Neural cell (in vitro differentiated cells): Measurements from ENCODE around the gene PCYT2. TPM values are rescaled to one million over a fixed set of nuclear protein-coding genes. Genes with fewer than 3 reads are reported as not detected.

Experiments used
- H2AFZ ChIP-seq: fragments of 200-600, 300-800 bp; sonication (generic), shearing (Covaris generic); 2 replicates; pipeline ENCODE4 v1.6.0; 2014; ENCODE audit warnings: low read depth, mild to moderate bottlenecking, antibody characterized with exemption, low read length, moderate library complexity
- H3F3A ChIP-seq: fragments of 200-600 bp; shearing (Covaris generic); 2 replicates; pipeline ENCODE4 v1.6.1; 2016; ENCODE audit warnings: mild to moderate bottlenecking, moderate library complexity, mixed read lengths, antibody characterized with exemption, low read length; ENCODE audit not compliant: insufficient read depth, poor library complexity, severe bottlenecking
- H3K27ac ChIP-seq: fragments of 200-600, 300-800 bp; sonication (generic), shearing (Covaris generic); 2 replicates; pipeline ENCODE4 v1.5.1; 2014; ENCODE audit warnings: mild to moderate bottlenecking, low read length, moderate library complexity
- H3K27me3 ChIP-seq: fragments of 300-800, 200-600 bp; sonication (generic), shearing (Covaris generic); 2 replicates; pipeline ENCODE4 v1.6.0; 2014; ENCODE audit warnings: mild to moderate bottlenecking, low read depth, low read length, moderate library complexity; ENCODE audit not compliant: insufficient read depth
- H3K36me3 ChIP-seq: fragments of 300-800, 200-600 bp; sonication (generic), shearing (Covaris generic); 2 replicates; pipeline ENCODE4 v1.5.1; 2014; ENCODE audit warnings: mild to moderate bottlenecking, antibody characterized with exemption, low read length, moderate library complexity; ENCODE audit not compliant: insufficient read depth
- H3K4me2 ChIP-seq: fragments of 300-800, 200-600 bp; sonication (generic), shearing (Covaris generic); 2 replicates; pipeline ENCODE4 v1.6.0; 2014; ENCODE audit warnings: mild to moderate bottlenecking, low read length
- H3K4me3 ChIP-seq: fragments of 300-800, 200-600 bp; sonication (generic), shearing (Covaris generic); 2 replicates; pipeline ENCODE4 v1.5.1; 2014; ENCODE audit warnings: mild to moderate bottlenecking, low read length, moderate library complexity
- H3K79me2 ChIP-seq: fragments of 200-600 bp; shearing (Covaris generic); replicated peaks from 2 replicates; pipeline ENCODE4 v1.6.0; 2014; ENCODE audit warnings: mild to moderate bottlenecking, low read length, moderate library complexity; ENCODE audit not compliant: insufficient read depth
- H3K9ac ChIP-seq: fragments of 300-800, 200-600 bp; sonication (generic), shearing (Covaris generic); 2 replicates; pipeline ENCODE4 v1.6.1; 2016; ENCODE audit warnings: mild to moderate bottlenecking, low read length, mixed read lengths
- H3K9me2 ChIP-seq: fragments of 200-600 bp; shearing (Covaris generic); 2 replicates; pipeline ENCODE4 v1.6.1; 2016; ENCODE audit warnings: mild to moderate bottlenecking, low read length, mixed read lengths; ENCODE audit not compliant: insufficient read depth
- H3K9me3 ChIP-seq: fragments of 200-600, 300-800 bp; sonication (generic), shearing (Covaris generic); 2 replicates; pipeline ENCODE4 v1.6.1; 2016; ENCODE audit warnings: mild to moderate bottlenecking, mixed run types, low read length, moderate library complexity, mixed read lengths
- H4K20me1 ChIP-seq: fragments of 200-600 bp; shearing (Covaris generic); 2 replicates; pipeline ENCODE4 v1.6.1; 2016; ENCODE audit warnings: mild to moderate bottlenecking, mixed run types; ENCODE audit not compliant: insufficient read depth
- EP300 ChIP-seq: fragments of 450-650 bp; conservative IDR thresholded peaks from 2 replicates; pipeline ENCODE4 v1.6.1; 2014; ENCODE audit warnings: antibody characterized with exemption, mild to moderate bottlenecking, moderate library complexity; ENCODE audit not compliant: poor library complexity, severe bottlenecking
- EZH2 ChIP-seq: fragments of 200-600, 300-800 bp; shearing (Covaris generic), sonication (generic); IDR thresholded peaks from 2 replicates; pipeline ENCODE4 v1.6.1; 2014; ENCODE audit warnings: antibody characterized with exemption, low read length, borderline replicate concordance, mild to moderate bottlenecking; ENCODE audit not compliant: insufficient read depth, poor library complexity, severe bottlenecking
- MXI1 ChIP-seq: fragments of 450-650 bp; conservative IDR thresholded peaks from 2 replicates; pipeline ENCODE4 v1.6.1; 2014; ENCODE audit warnings: antibody characterized with exemption, mild to moderate bottlenecking; ENCODE audit not compliant: poor library complexity, severe bottlenecking
- POLR2AphosphoS5 ChIP-seq: IDR thresholded peaks from 2 replicates; pipeline ENCODE4 v1.6.1; 2012
- RAD21 ChIP-seq: fragments of 450-650 bp; conservative IDR thresholded peaks from 2 replicates; pipeline ENCODE4 v1.6.1; 2014; ENCODE audit warnings: antibody characterized with exemption, mild to moderate bottlenecking, moderate library complexity
- SMC3 ChIP-seq: fragments of 450-650 bp; conservative IDR thresholded peaks from 2 replicates; pipeline ENCODE4 v1.6.1; 2014; ENCODE audit warnings: antibody characterized with exemption, mild to moderate bottlenecking, moderate library complexity; ENCODE audit not compliant: poor library complexity
- TAF1 ChIP-seq: IDR thresholded peaks from 2 replicates; pipeline ENCODE4 v1.6.1; 2012; ENCODE audit warnings: low read depth
- polyA plus RNA-seq: library from polyadenylated mRNA; depleted of rRNA; stranded (reverse); fragments of >200 nt; gene quantifications from 2 replicates; pipeline ENCODE4 v1.2.3, GENCODE V29; 2014
- TF ChIP-seq, protein P1 (sequence below): IDR thresholded peaks from 2 replicates; pipeline ENCODE4 v1.6.1; 2012; ENCODE audit warnings: borderline replicate concordance
- TF ChIP-seq, protein P2 (sequence below): fragments of 450-650 bp; IDR thresholded peaks from 2 replicates; pipeline ENCODE4 v1.5.1; 2014; ENCODE audit warnings: antibody characterized with exemption, mild to moderate bottlenecking, moderate library complexity; ENCODE audit not compliant: poor library complexity, severe bottlenecking

Gene PCYT2
- polyA plus RNA-seq, 1 donor from 2014 or later: 35.3 TPM

DNA sequence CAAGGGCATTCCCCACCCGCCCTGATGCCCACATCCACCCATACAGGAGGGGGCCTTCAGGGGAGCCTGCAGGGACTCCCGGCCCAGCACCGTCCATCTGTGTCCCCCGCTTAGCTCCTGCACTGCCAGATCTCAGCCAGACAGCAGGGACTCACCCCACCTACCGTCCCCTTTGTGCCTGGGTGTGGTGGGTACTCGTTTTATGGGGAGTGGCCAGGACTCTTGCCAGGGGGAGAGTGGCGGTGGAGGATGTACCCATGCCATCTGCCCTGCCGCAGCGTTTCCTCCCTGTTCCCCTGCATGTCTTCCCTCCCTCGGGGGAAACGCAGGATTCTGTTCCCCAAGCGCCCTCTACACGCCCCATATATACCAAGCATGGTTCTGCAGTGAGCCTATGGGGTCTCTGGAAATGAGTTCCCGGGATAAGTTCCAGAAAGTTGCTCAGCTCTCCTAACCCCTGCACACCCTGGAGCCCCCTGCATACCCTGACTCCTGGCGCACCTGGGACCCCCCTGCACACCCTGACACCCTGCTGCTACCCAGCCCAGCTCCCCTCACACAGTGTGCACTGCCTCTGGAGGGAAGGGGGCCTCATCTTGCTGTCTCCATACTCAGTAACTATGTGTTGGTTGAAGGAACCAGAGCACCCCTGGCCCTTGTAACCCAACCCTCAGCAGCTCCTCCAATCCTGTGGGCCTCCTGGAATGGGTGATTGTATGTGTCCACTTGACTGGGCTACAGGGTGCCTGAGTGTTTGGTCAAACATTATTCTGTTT is 20.5 kb upstream of the PCYT2 start:
- no peaks in the 10 kb centered on the region for H3K9me3 ChIP-seq
- H3F3A ChIP-seq: no peaks in the 10 kb centered on the region
- no peaks in the 10 kb centered on the region for H3K36me3 ChIP-seq
- H3K9me2 ChIP-seq: no peaks in the 10 kb centered on the region
- H2AFZ ChIP-seq: no peak overlapping the region
- H3K4me2 ChIP-seq: no peak overlapping the region
- no peak overlapping the region for H3K9ac ChIP-seq
- TF ChIP-seq TAF1: no peak
- TF ChIP-seq RAD21: no peak
- TF ChIP-seq EP300: no peak
- TF ChIP-seq MXI1: no peak
- TF ChIP-seq EZH2: no peak
- no peak for TF ChIP-seq SMC3
- TF ChIP-seq POLR2AphosphoS5: no peak
- TF ChIP-seq, protein P1, sequence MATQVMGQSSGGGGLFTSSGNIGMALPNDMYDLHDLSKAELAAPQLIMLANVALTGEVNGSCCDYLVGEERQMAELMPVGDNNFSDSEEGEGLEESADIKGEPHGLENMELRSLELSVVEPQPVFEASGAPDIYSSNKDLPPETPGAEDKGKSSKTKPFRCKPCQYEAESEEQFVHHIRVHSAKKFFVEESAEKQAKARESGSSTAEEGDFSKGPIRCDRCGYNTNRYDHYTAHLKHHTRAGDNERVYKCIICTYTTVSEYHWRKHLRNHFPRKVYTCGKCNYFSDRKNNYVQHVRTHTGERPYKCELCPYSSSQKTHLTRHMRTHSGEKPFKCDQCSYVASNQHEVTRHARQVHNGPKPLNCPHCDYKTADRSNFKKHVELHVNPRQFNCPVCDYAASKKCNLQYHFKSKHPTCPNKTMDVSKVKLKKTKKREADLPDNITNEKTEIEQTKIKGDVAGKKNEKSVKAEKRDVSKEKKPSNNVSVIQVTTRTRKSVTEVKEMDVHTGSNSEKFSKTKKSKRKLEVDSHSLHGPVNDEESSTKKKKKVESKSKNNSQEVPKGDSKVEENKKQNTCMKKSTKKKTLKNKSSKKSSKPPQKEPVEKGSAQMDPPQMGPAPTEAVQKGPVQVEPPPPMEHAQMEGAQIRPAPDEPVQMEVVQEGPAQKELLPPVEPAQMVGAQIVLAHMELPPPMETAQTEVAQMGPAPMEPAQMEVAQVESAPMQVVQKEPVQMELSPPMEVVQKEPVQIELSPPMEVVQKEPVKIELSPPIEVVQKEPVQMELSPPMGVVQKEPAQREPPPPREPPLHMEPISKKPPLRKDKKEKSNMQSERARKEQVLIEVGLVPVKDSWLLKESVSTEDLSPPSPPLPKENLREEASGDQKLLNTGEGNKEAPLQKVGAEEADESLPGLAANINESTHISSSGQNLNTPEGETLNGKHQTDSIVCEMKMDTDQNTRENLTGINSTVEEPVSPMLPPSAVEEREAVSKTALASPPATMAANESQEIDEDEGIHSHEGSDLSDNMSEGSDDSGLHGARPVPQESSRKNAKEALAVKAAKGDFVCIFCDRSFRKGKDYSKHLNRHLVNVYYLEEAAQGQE: no peak
- TF ChIP-seq, protein P2, sequence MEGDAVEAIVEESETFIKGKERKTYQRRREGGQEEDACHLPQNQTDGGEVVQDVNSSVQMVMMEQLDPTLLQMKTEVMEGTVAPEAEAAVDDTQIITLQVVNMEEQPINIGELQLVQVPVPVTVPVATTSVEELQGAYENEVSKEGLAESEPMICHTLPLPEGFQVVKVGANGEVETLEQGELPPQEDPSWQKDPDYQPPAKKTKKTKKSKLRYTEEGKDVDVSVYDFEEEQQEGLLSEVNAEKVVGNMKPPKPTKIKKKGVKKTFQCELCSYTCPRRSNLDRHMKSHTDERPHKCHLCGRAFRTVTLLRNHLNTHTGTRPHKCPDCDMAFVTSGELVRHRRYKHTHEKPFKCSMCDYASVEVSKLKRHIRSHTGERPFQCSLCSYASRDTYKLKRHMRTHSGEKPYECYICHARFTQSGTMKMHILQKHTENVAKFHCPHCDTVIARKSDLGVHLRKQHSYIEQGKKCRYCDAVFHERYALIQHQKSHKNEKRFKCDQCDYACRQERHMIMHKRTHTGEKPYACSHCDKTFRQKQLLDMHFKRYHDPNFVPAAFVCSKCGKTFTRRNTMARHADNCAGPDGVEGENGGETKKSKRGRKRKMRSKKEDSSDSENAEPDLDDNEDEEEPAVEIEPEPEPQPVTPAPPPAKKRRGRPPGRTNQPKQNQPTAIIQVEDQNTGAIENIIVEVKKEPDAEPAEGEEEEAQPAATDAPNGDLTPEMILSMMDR: no peak
- no peaks in the 10 kb centered on the region for H3K27me3 ChIP-seq
- peaks cover 2% of the 10 kb centered on the region for H3K79me2 ChIP-seq
- H3K27ac ChIP-seq: no peak overlapping the region
- no peak overlapping the region for H3K4me3 ChIP-seq
- no peaks in the 10 kb centered on the region for H4K20me1 ChIP-seq

DNA sequence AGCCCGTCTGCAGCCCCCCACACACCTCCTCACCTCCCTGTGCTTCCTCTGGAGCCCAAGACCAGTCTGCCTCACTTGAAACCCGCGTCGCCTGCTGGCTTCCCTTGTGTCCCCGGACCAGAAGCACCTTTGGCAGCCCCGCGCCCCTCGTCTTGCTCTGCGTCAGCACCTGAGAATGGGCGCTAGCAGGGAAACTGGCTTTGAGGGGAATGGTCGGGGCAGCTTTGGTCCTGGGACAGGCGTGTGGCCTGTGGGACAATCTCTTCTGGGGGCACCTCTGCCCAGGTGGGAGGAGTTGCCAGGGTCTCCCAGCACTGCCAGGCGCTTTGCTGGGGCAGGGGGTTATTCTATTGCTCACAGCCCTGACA is 20.0 kb upstream of the PCYT2 start:
- peaks cover 7% of the 10 kb centered on the region for H3K79me2 ChIP-seq
- H3K36me3 ChIP-seq: no peaks in the 10 kb centered on the region
- H3F3A ChIP-seq: no peaks in the 10 kb centered on the region
- no peak overlapping the region for H2AFZ ChIP-seq
- no peaks in the 10 kb centered on the region for H3K9me2 ChIP-seq
- no peaks in the 10 kb centered on the region for H3K9me3 ChIP-seq
- H3K4me2 ChIP-seq: no peak overlapping the region
- H3K4me3 ChIP-seq: no peak overlapping the region
- H3K9ac ChIP-seq: no peak overlapping the region
- no peaks in the 10 kb centered on the region for H4K20me1 ChIP-seq
- H3K27ac ChIP-seq: no peak overlapping the region
- TF ChIP-seq, protein P1: no peak
- TF ChIP-seq MXI1: no peak
- no peak for TF ChIP-seq EZH2
- TF ChIP-seq, protein P2: no peak
- no peaks in the 10 kb centered on the region for H3K27me3 ChIP-seq
